Trophoblast cell (in vitro differentiated cells and primary cell): ENCODE measurements around the gene ZNF672.

Experiments used
- DNase-seq, 2 donors: peaks; one replicate each; pipeline ENCODE4 v3.0.0-alpha.2; 2016
- H2AFZ ChIP-seq: 2 replicates; pipeline ENCODE4 v1.6.1; 2013; ENCODE audit warnings: low read length, moderate library complexity, mild to moderate bottlenecking; ENCODE audit not compliant: insufficient read depth, poor library complexity
- H2AK5ac ChIP-seq: 2 replicates; pipeline ENCODE4 v1.6.1; 2013; ENCODE audit warnings: mild to moderate bottlenecking, low read length
- H2BK120ac ChIP-seq: 2 replicates; pipeline ENCODE4 v1.6.1; 2013; ENCODE audit warnings: low read length, mild to moderate bottlenecking, moderate library complexity; ENCODE audit not compliant: insufficient read depth, poor library complexity
- H2BK12ac ChIP-seq: 2 replicates; pipeline ENCODE4 v1.6.1; 2013; ENCODE audit warnings: mild to moderate bottlenecking, low read length, moderate library complexity
- H2BK5ac ChIP-seq: 2 replicates; pipeline ENCODE4 v1.6.1; 2013; ENCODE audit warnings: low read length, low read depth, moderate library complexity, mild to moderate bottlenecking; ENCODE audit not compliant: poor library complexity
- H3K14ac ChIP-seq: 2 replicates; pipeline ENCODE4 v1.6.1; 2013; ENCODE audit warnings: mild to moderate bottlenecking, low read length
- H3K18ac ChIP-seq: 2 replicates; pipeline ENCODE4 v1.6.1; 2013; ENCODE audit warnings: mild to moderate bottlenecking, low read length
- H3K23ac ChIP-seq: 2 replicates; pipeline ENCODE4 v1.6.1; 2013; ENCODE audit warnings: low read length
- H3K27ac ChIP-seq: 2 replicates; pipeline ENCODE4 v1.5.1; 2013; ENCODE audit warnings: low read depth, mild to moderate bottlenecking, inconsistent platforms, low read length, moderate library complexity
- H3K27me3 ChIP-seq: 2 replicates; pipeline ENCODE4 v1.6.1; 2013; ENCODE audit warnings: inconsistent platforms, mild to moderate bottlenecking, low read length, moderate library complexity; ENCODE audit not compliant: insufficient read depth
- H3K36me3 ChIP-seq, 2 experiments: 1 replicate in 1 of 2; 2 replicates in 1 of 2; pipeline ENCODE4 v1.6.1; 2013; ENCODE audit warnings: low read length in 2 of 2, mild to moderate bottlenecking in 2 of 2, moderate library complexity in 1 of 2; ENCODE audit not compliant: insufficient read depth in 2 of 2, control insufficient read depth in 1 of 2
- H3K4ac ChIP-seq: 2 replicates; pipeline ENCODE4 v1.6.1; 2013; ENCODE audit warnings: low read depth, mild to moderate bottlenecking, low read length, moderate library complexity
- H3K4me1 ChIP-seq, 2 experiments: 1 replicate in 1 of 2; 2 replicates in 1 of 2; pipeline ENCODE4 v1.6.1; 2013; ENCODE audit warnings: low read length in 2 of 2, mild to moderate bottlenecking in 2 of 2, moderate library complexity in 1 of 2; ENCODE audit not compliant: insufficient read depth in 2 of 2, control insufficient read depth in 1 of 2
- H3K4me2 ChIP-seq: 2 replicates; pipeline ENCODE4 v1.6.1; 2013; ENCODE audit warnings: inconsistent platforms, mild to moderate bottlenecking, low read length, moderate library complexity
- H3K4me3 ChIP-seq: 2 replicates; pipeline ENCODE4 v1.5.1; 2013; ENCODE audit warnings: mild to moderate bottlenecking, low read depth, low read length, inconsistent platforms
- H3K79me1 ChIP-seq: one replicate; pipeline ENCODE4 v1.6.1; 2013; ENCODE audit warnings: low read length
- H3K79me2 ChIP-seq: 2 replicates; pipeline ENCODE4 v1.6.1; 2013; ENCODE audit warnings: low read length, mild to moderate bottlenecking; ENCODE audit not compliant: control insufficient read depth, insufficient read depth, poor library complexity
- H3K9ac ChIP-seq: 2 replicates; pipeline ENCODE4 v1.6.1; 2013; ENCODE audit warnings: mild to moderate bottlenecking, low read length
- H3K9me3 ChIP-seq: 2 replicates; pipeline ENCODE4 v1.6.1; 2013; ENCODE audit warnings: low read depth, mild to moderate bottlenecking, control low read depth, inconsistent platforms, low read length; ENCODE audit not compliant: insufficient read depth
- H4K12ac ChIP-seq: 2 replicates; pipeline ENCODE4 v1.6.1; 2013; ENCODE audit warnings: low read depth, mild to moderate bottlenecking, low read length, moderate library complexity
- H4K8ac ChIP-seq: 2 replicates; pipeline ENCODE4 v1.6.1; 2013; ENCODE audit warnings: low read depth, mild to moderate bottlenecking, low read length, moderate library complexity
- H4K91ac ChIP-seq: one replicate; pipeline ENCODE4 v1.6.1; 2013; ENCODE audit warnings: low read depth, mild to moderate bottlenecking, low read length, moderate library complexity
- WGBS: extraction: QIAGEN DNeasy Blood & Tissue Kit; methylation state at CpG from one replicate; pipeline ENCODE4 v1.1.7; 2013; ENCODE audit warnings: missing lambda C conversion rate; ENCODE audit not compliant: insufficient read length, insufficient coverage; ENCODE audit errors: extremely low coverage; 5-methylcytosine and 5-hydroxymethylcytosine counted together

Gene ZNF672

GRCh38 chr1:248847956-248848561, 10.0 kb downstream of the ZNF672 start:
- H3K27me3 ChIP-seq: no peaks in the 10 kb centered on the region
- WGBS: no CpG with 5 or more reads among the region's 72 CpGs
- no peak overlapping the region for H4K91ac ChIP-seq
- no peaks in the 10 kb centered on the region for H3K79me1 ChIP-seq
- H3K79me2 ChIP-seq: no peaks in the 10 kb centered on the region
- no peak overlapping the region for H3K27ac ChIP-seq
- H2BK12ac ChIP-seq: no peak overlapping the region
- H3K9me3 ChIP-seq: no peaks in the 10 kb centered on the region
- H3K9ac ChIP-seq: no peak overlapping the region
- H3K23ac ChIP-seq: no peak overlapping the region
- H3K4ac ChIP-seq: no peak overlapping the region
- no peak overlapping the region for H3K4me3 ChIP-seq
- H3K4me2 ChIP-seq: no peak overlapping the region
- H2AK5ac ChIP-seq: no peak overlapping the region
- H4K8ac ChIP-seq: no peak overlapping the region
- H2AFZ ChIP-seq: no peak overlapping the region
- DNase-seq: no peak
- H3K18ac ChIP-seq: no peak overlapping the region
- H3K14ac ChIP-seq: no peak overlapping the region
- no peak overlapping the region for H4K12ac ChIP-seq
- H2BK5ac ChIP-seq: no peak overlapping the region
- H2BK120ac ChIP-seq: no peak overlapping the region
- H3K4me1 ChIP-seq: peaks cover 14 to 15% of the 10 kb centered on the region in 2 experiments
- H3K36me3 ChIP-seq: peaks cover 50 to 74% of the 10 kb centered on the region in 2 experiments

- Histone ChIP-seq H4K12ac (no peak overlapping the region), H3K79me1 (no peaks in the 10 kb centered on the region), H3K4me2 (no peak overlapping the region), H2BK12ac (no peak overlapping the region), H3K27ac (no peak overlapping the region), H3K4me1 (peaks cover 14 to 15% of the 10 kb centered on the region in 2 experiments), H2BK5ac (no peak overlapping the region), H4K8ac (no peak overlapping the region), H4K91ac (no peak overlapping the region), H3K9ac (no peak overlapping the region), H3K14ac (no peak overlapping the region), H3K27me3 (no peaks in the 10 kb centered on the region), H3K18ac (no peak overlapping the region), H3K9me3 (no peaks in the 10 kb centered on the region), H3K36me3 (peaks cover 51 to 75% of the 10 kb centered on the region in 2 experiments), H3K23ac (no peak overlapping the region), H3K4me3 (no peak overlapping the region), H2AK5ac (no peak overlapping the region), H2AFZ (no peak overlapping the region), H3K79me2 (no peaks in the 10 kb centered on the region), H3K4ac (no peak overlapping the region), H2BK120ac (no peak overlapping the region)
- no CpG with 5 or more reads among the region's 8 CpGs for WGBS
- no peak for DNase-seq
Observed at GRCh38 chr1:248848602-248849001, 10.6 kb downstream of the ZNF672 start.

- no peak overlapping the region for H3K27ac ChIP-seq
- H4K8ac ChIP-seq: no peak overlapping the region
- H3K14ac ChIP-seq: no peak overlapping the region
- H3K36me3 ChIP-seq: peaks cover 56 to 79% of the 10 kb centered on the region in 2 experiments
- no peak overlapping the region for H2AFZ ChIP-seq
- no peaks in the 10 kb centered on the region for H3K79me1 ChIP-seq
- no peak overlapping the region for H2BK120ac ChIP-seq
- H3K18ac ChIP-seq: no peak overlapping the region
- H3K23ac ChIP-seq: no peak overlapping the region
- no peak overlapping the region for H4K12ac ChIP-seq
- no peak overlapping the region for H3K4me3 ChIP-seq
- no peak for DNase-seq
- H2BK12ac ChIP-seq: no peak overlapping the region
- H3K79me2 ChIP-seq: no peaks in the 10 kb centered on the region
- H3K4ac ChIP-seq: no peak overlapping the region
- no peak overlapping the region for H4K91ac ChIP-seq
- H3K4me1 ChIP-seq: peaks cover 14 to 15% of the 10 kb centered on the region in 2 experiments
- H3K9ac ChIP-seq: no peak overlapping the region
- H3K4me2 ChIP-seq: no peak overlapping the region
- no peak overlapping the region for H2AK5ac ChIP-seq
- no peaks in the 10 kb centered on the region for H3K9me3 ChIP-seq
- no peak overlapping the region for H2BK5ac ChIP-seq
- no peaks in the 10 kb centered on the region for H3K27me3 ChIP-seq
- no CpG with 5 or more reads among the region's 3 CpGs for WGBS
Observed at GRCh38 chr1:248849152-248849551, 11.1 kb downstream of the ZNF672 start.

- DNase-seq: no peak
- H2AFZ ChIP-seq: no peak overlapping the region
- no peak overlapping the region for H3K9ac ChIP-seq
- H2BK12ac ChIP-seq: no peak overlapping the region
- no peak overlapping the region for H4K8ac ChIP-seq
- no peak overlapping the region for H3K23ac ChIP-seq
- WGBS: no CpG with 5 or more reads among the region's 3 CpGs
- H3K4ac ChIP-seq: no peak overlapping the region
- no peak overlapping the region for H2BK120ac ChIP-seq
- no peaks in the 10 kb centered on the region for H3K27me3 ChIP-seq
- no peak overlapping the region for H3K14ac ChIP-seq
- H3K9me3 ChIP-seq: no peaks in the 10 kb centered on the region
- no peak overlapping the region for H3K18ac ChIP-seq
- H3K4me3 ChIP-seq: no peak overlapping the region
- H3K79me2 ChIP-seq: no peaks in the 10 kb centered on the region
- H4K12ac ChIP-seq: no peak overlapping the region
- H4K91ac ChIP-seq: no peak overlapping the region
- no peak overlapping the region for H3K4me2 ChIP-seq
- no peak overlapping the region for H2AK5ac ChIP-seq
- H3K4me1 ChIP-seq: peaks cover 14 to 15% of the 10 kb centered on the region in 2 experiments
- H3K36me3 ChIP-seq: peaks cover 53 to 76% of the 10 kb centered on the region in 2 experiments
- no peak overlapping the region for H2BK5ac ChIP-seq
- H3K27ac ChIP-seq: no peak overlapping the region
- no peaks in the 10 kb centered on the region for H3K79me1 ChIP-seq
Observed at GRCh38 chr1:248849637-248850036, 11.6 kb downstream of the ZNF672 start.
